ENCODE results near the gene MACROD2. TPM values are rescaled to one million over a fixed set of nuclear protein-coding genes. Genes with fewer than 3 reads are reported as not detected.

MACROD2 gene
- total RNA-seq, 4 donors from 2014 or later = 12.6 to 60.3 (median 18.9) TPM

DNA sequence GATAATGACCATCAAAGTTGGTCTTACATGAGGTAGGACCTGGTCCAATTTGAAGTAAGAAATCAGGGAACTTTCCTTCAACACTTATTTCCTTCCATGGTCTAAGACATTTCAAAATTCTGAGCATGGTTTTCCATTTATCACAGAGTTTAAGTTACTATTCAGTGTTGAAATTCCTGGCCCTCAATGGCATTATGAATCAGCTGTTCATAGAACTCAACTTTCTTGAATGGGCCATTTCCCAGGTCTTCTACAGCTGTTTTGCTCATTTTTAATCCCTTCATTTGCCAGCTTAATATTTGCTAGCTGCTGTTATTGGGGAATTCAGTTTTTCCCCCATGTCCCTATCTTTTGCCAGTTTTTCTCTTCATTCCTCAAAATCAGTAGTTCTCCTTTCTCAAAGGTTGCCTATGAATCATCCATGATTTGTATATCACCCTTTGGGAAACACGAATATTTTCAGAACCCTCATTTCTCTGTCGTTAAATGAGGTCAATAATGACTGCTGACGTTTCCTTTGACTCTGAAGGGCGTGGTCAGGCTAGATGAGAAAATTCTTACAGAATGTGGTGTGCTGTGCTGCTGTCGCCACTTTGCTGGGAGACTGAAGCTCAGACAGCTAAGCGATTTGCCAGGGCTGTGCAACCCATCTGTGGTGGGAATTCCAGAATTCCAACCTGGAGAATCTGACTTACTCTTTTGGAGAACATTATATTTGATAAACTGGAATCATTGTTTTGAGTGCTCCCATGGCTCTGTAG, 558.6 kb downstream of the MACROD2 start:
- DNase-seq (ENCODE audit: low spot score in 2 of 2) = no peak
- TF ChIP-seq EP300 (IDR thresholded peaks at IDR 0.05) (no peak), POLR2A (IDR thresholded peaks at IDR 0.05) (no peak), POLR2AphosphoS5 (IDR thresholded peaks at IDR 0.05) (no peak)
- TF ChIP-seq, protein P1, sequence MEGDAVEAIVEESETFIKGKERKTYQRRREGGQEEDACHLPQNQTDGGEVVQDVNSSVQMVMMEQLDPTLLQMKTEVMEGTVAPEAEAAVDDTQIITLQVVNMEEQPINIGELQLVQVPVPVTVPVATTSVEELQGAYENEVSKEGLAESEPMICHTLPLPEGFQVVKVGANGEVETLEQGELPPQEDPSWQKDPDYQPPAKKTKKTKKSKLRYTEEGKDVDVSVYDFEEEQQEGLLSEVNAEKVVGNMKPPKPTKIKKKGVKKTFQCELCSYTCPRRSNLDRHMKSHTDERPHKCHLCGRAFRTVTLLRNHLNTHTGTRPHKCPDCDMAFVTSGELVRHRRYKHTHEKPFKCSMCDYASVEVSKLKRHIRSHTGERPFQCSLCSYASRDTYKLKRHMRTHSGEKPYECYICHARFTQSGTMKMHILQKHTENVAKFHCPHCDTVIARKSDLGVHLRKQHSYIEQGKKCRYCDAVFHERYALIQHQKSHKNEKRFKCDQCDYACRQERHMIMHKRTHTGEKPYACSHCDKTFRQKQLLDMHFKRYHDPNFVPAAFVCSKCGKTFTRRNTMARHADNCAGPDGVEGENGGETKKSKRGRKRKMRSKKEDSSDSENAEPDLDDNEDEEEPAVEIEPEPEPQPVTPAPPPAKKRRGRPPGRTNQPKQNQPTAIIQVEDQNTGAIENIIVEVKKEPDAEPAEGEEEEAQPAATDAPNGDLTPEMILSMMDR (IDR thresholded peaks at IDR 0.05) = no peak
- H3K27ac ChIP-seq = no peak overlapping the region
- no peak overlapping the region for H3K4me3 ChIP-seq
- 49% methylated on average over 6 of the region's 6 CpGs for whole genome bisulfite sequencing
- H3K27me3 ChIP-seq = no peaks in the 10 kb centered on the region
- H3K4me1 ChIP-seq = no peaks in the 10 kb centered on the region
- H3K36me3 ChIP-seq = no peaks in the 10 kb centered on the region
- H3K9me3 ChIP-seq = no peaks in the 10 kb centered on the region

DNA sequence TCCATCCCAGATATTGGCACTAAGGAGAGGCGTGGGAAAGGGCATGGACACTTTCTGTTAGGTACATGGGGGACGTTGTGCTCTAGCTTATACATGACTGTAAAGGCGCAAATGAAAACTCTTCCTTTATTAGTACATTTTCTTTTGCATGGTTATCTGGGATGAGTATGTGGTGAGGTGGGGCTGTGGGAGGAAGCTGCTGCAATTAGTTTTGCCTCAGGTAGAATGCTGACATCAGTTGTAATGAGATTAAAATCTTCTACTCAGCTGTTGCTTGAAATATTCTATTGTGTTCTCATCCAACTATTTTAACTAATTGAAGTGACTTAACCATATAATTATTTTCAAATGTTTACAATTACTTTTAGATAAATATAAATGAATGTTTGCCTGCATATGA, 560.4 kb downstream of the MACROD2 start:
- Histone ChIP-seq H3K36me3 (no peaks in the 10 kb centered on the region), H3K9me3 (no peaks in the 10 kb centered on the region), H3K4me3 (no peak overlapping the region), H3K27ac (no peak overlapping the region), H3K4me1 (no peaks in the 10 kb centered on the region), H3K27me3 (no peaks in the 10 kb centered on the region)
- TF ChIP-seq EP300 (IDR thresholded peaks at IDR 0.05) = no peak
- TF ChIP-seq, protein P1 (IDR thresholded peaks at IDR 0.05) = no peak
- 37% methylated on average over 3 of the region's 3 CpGs for WGBS
- no peak for DNase-seq (ENCODE audit: low spot score in 2 of 2)

DNA sequence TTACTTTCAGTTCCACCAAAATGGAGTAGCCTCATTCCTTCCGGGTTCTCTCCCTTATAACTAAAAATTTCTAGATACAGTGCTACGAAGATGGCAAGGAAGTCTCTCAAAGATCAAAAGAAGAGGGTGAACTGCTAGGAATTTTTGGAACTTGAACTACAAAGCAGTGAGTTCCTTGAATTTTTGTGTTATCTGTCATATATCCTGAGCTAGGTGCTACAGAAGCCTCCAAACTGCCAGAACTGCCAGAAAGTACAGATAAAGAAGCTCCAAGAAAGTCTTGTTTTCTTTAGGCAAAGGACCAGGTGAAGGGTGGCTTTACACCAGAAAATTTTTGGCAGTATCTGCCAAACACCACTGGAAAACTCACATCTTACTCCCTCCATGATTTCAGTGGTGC, 560.9 kb downstream of the MACROD2 start:
- no peak for DNase-seq (ENCODE audit: low spot score in 2 of 2)
- TF ChIP-seq, protein P1 (IDR thresholded peaks at IDR 0.05) = no peak
- TF ChIP-seq POLR2AphosphoS5 (IDR thresholded peaks at IDR 0.05) = no peak
- TF ChIP-seq POLR2A (IDR thresholded peaks at IDR 0.05) = no peak
- TF ChIP-seq EP300 (IDR thresholded peaks at IDR 0.05) = no peak
- Histone ChIP-seq H3K36me3 (no peaks in the 10 kb centered on the region), H3K9me3 (no peaks in the 10 kb centered on the region), H3K27ac (no peak overlapping the region), H3K27me3 (no peaks in the 10 kb centered on the region), H3K4me3 (no peak overlapping the region), H3K4me1 (no peaks in the 10 kb centered on the region)
- 73% methylated on average over 2 of the region's 2 CpGs for WGBS

DNA sequence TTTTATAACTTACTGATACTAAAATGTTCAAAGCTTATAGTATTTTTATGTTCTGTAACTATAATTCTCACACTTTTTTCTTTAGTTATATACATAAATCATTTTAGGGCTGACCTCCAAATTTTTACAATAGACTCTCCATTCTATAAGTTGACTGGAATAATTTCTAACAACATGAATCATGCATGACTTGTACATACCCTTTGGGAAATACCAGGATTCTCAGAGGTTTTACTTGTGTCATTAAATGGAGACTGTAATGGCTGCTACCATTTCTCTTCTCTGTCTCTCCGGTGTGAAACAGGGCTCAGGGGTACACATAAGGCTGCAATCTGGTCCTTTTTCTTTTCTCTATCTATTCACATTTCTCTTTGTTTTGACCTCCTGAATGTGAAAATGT, 564.3 kb downstream of the MACROD2 start:
- Histone ChIP-seq H3K4me3 (no peak overlapping the region), H3K4me1 (no peaks in the 10 kb centered on the region), H3K9me3 (peaks cover 2% of the 10 kb centered on the region), H3K36me3 (no peaks in the 10 kb centered on the region), H3K27ac (no peak overlapping the region), H3K27me3 (no peaks in the 10 kb centered on the region)
- WGBS = 72% methylated on average over 1 of the region's 1 CpG
- no peak for TF ChIP-seq POLR2A (IDR thresholded peaks at IDR 0.05)
- DNase-seq (ENCODE audit: low spot score in 2 of 2) = no peak

DNA sequence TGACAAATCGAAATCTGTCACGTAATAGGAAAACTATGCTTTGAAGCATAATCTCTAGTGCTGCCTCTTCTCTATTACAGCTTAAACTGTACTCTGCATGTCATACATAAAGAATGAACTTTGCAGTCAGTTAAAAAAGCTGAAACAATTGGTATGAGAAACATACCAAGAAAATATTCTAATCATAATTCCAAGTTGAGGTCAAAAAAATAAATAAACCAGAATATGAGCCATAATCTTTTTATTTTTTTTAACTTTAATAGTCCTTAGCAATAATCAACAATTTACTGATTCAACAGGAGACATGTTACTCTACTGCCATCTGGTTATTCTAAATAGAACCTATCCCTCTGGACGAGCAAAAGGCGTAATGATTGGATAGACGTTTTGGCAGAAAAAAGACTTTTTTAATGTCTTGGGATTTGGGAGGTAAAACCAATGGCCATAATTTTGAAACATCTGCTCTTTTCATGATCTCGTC, 566.5 kb downstream of the MACROD2 start:
- no peak overlapping the region for H3K27ac ChIP-seq
- H3K4me3 ChIP-seq = no peak overlapping the region
- H3K4me1 ChIP-seq = no peaks in the 10 kb centered on the region
- 57% methylated on average over 6 of the region's 6 CpGs for WGBS
- no peaks in the 10 kb centered on the region for H3K36me3 ChIP-seq
- H3K9me3 ChIP-seq = peaks cover 2% of the 10 kb centered on the region
- TF ChIP-seq POLR2A (IDR thresholded peaks at IDR 0.05) (no peak), EP300 (IDR thresholded peaks at IDR 0.05) (no peak), POLR2AphosphoS5 (IDR thresholded peaks at IDR 0.05) (no peak)
- TF ChIP-seq, protein P1 (IDR thresholded peaks at IDR 0.05) = no peak
- DNase-seq (ENCODE audit: low spot score in 2 of 2) = no peak
- no peaks in the 10 kb centered on the region for H3K27me3 ChIP-seq

Measured in suprapubic skin (tissue), 4 donors.